HG03520 (cell line): Measurements from ENCODE around the gene MXD1.
"Not testable (repeated sequence)": the region's sequence is repeated elsewhere in the genome, so short reads cannot be mapped to it uniquely, and the experiment has no call there.

ENCODE experiments used
- ATAC-seq: cut with Tn5 transposase; IDR thresholded peaks from one replicate; pipeline ENCODE4 v1.9.1; 2021; ENCODE audit warnings: mild to moderate bottlenecking, moderate library complexity; ENCODE audit not compliant: unreplicated experiment

Gene MXD1

GRCh38 chr2:69914950-69915945 is at the start of gene MXD1:
MXD1 (plus strand) TSS chr2:69915109; CDS start chr2:69915331, 222 bp downstream.
- ATAC-seq = no peak

- ATAC-seq = no peak
Measured at GRCh38 chr2:69888451-69888850, 26.5 kb upstream of the MXD1 start.

- no peak for ATAC-seq
Measured at GRCh38 chr2:69889302-69889701, 25.6 kb upstream of the MXD1 start.

GRCh38 chr2:69890881-69891280 is 24.0 kb upstream of the MXD1 start:
- ATAC-seq = no peak

GRCh38 chr2:69892838-69893424 is 22.0 kb upstream of the MXD1 start:
- ATAC-seq = not testable (repeated sequence)

GRCh38 chr2:69893684-69894551 is 21.0 kb upstream of the MXD1 start, which contains the start of gene SNRNP27:
SNRNP27 (plus strand) TSS chr2:69893956; CDS start chr2:69893985, 29 bp downstream.
- no peak for ATAC-seq

GRCh38 chr2:69894737-69895136 is 20.2 kb upstream of the MXD1 start:
- not testable (repeated sequence) for ATAC-seq

GRCh38 chr2:69902213-69902922 is 12.5 kb upstream of the MXD1 start:
- ATAC-seq = no peak

- no peak for ATAC-seq
Measured at GRCh38 chr2:69907216-69907615, 7.7 kb upstream of the MXD1 start.

GRCh38 chr2:69911985-69912563 is 2.8 kb upstream of the MXD1 start:
- no peak for ATAC-seq

- peak; percentile 84 for ATAC-seq
Measured at GRCh38 chr2:69914164-69914949, 552 bp upstream of the MXD1 start.

- no peak for ATAC-seq
Measured at GRCh38 chr2:69916106-69916505, 1.2 kb downstream of the MXD1 start.

- no peak for ATAC-seq
Measured at GRCh38 chr2:69917852-69918251, 2.9 kb downstream of the MXD1 start.

- no peak for ATAC-seq
Measured at GRCh38 chr2:69918401-69918800, 3.5 kb downstream of the MXD1 start.

GRCh38 chr2:69923116-69923515 is 8.2 kb downstream of the MXD1 start:
- ATAC-seq = no peak

- ATAC-seq = no peak
Measured at GRCh38 chr2:69926849-69927515, 12.1 kb downstream of the MXD1 start.

- no peak for ATAC-seq
Measured at GRCh38 chr2:69931832-69932595, 17.1 kb downstream of the MXD1 start.

- no peak for ATAC-seq
Measured at GRCh38 chr2:69932596-69932922, 17.6 kb downstream of the MXD1 start.
